ENCODE results near the gene RSRC2. TPM values are rescaled to one million over a fixed set of nuclear protein-coding genes. Genes with fewer than 3 reads are reported as not detected.
"Not testable (repeated sequence)": the region's sequence is repeated elsewhere in the genome, so short reads cannot be mapped to it uniquely, and the experiment has no call there.

RSRC2 gene
- polyA plus RNA-seq, 1 donor from 2014 or later: 194 TPM

DNA sequence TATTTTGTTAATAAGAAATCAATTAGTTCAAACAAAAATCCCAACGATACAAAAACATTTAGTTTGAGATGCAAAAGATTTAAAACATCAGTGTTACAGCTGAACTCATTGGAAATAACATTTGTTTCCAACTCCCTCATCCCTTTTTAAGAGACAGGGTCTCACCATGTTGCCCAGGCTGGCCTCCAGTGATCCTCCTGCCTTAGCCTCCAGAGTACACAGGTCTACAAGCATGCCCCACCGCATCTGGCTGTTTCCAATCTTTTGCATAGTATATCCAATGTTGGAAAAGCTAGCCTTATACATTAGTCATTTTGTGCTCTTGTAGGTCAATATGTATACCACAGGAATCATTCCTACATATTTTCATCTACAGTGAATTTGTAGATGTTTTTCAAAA lies 11.5 kb downstream of the RSRC2 start:
- no peak overlapping the region for H3K27ac ChIP-seq (ENCODE audit: low read length)
- no peak overlapping the region for H2AFZ ChIP-seq (ENCODE audit: low read depth, low read length)
- TF ChIP-seq, protein P1, sequence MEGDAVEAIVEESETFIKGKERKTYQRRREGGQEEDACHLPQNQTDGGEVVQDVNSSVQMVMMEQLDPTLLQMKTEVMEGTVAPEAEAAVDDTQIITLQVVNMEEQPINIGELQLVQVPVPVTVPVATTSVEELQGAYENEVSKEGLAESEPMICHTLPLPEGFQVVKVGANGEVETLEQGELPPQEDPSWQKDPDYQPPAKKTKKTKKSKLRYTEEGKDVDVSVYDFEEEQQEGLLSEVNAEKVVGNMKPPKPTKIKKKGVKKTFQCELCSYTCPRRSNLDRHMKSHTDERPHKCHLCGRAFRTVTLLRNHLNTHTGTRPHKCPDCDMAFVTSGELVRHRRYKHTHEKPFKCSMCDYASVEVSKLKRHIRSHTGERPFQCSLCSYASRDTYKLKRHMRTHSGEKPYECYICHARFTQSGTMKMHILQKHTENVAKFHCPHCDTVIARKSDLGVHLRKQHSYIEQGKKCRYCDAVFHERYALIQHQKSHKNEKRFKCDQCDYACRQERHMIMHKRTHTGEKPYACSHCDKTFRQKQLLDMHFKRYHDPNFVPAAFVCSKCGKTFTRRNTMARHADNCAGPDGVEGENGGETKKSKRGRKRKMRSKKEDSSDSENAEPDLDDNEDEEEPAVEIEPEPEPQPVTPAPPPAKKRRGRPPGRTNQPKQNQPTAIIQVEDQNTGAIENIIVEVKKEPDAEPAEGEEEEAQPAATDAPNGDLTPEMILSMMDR (IDR thresholded peaks at IDR 0.05; ENCODE audit: poor library complexity, severe bottlenecking): no peak
- TF ChIP-seq POLR2AphosphoS5 (IDR thresholded peaks at IDR 0.05): no peak
- no peak for TF ChIP-seq SMC3 (conservative IDR thresholded peaks at IDR 0.05; ENCODE audit: poor library complexity)
- no peak for TF ChIP-seq EZH2 (IDR thresholded peaks at IDR 0.05; ENCODE audit: borderline replicate concordance, insufficient read depth, low read length, poor library complexity, severe bottlenecking)
- TF ChIP-seq RAD21 (conservative IDR thresholded peaks at IDR 0.05): no peak
- TF ChIP-seq, protein P2, sequence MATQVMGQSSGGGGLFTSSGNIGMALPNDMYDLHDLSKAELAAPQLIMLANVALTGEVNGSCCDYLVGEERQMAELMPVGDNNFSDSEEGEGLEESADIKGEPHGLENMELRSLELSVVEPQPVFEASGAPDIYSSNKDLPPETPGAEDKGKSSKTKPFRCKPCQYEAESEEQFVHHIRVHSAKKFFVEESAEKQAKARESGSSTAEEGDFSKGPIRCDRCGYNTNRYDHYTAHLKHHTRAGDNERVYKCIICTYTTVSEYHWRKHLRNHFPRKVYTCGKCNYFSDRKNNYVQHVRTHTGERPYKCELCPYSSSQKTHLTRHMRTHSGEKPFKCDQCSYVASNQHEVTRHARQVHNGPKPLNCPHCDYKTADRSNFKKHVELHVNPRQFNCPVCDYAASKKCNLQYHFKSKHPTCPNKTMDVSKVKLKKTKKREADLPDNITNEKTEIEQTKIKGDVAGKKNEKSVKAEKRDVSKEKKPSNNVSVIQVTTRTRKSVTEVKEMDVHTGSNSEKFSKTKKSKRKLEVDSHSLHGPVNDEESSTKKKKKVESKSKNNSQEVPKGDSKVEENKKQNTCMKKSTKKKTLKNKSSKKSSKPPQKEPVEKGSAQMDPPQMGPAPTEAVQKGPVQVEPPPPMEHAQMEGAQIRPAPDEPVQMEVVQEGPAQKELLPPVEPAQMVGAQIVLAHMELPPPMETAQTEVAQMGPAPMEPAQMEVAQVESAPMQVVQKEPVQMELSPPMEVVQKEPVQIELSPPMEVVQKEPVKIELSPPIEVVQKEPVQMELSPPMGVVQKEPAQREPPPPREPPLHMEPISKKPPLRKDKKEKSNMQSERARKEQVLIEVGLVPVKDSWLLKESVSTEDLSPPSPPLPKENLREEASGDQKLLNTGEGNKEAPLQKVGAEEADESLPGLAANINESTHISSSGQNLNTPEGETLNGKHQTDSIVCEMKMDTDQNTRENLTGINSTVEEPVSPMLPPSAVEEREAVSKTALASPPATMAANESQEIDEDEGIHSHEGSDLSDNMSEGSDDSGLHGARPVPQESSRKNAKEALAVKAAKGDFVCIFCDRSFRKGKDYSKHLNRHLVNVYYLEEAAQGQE (IDR thresholded peaks at IDR 0.05; ENCODE audit: borderline replicate concordance): no peak
- TF ChIP-seq MXI1 (conservative IDR thresholded peaks at IDR 0.05; ENCODE audit: poor library complexity, severe bottlenecking): no peak
- TF ChIP-seq TAF1 (IDR thresholded peaks at IDR 0.05; ENCODE audit: low read depth): no peak
- TF ChIP-seq EP300 (conservative IDR thresholded peaks at IDR 0.05; ENCODE audit: poor library complexity, severe bottlenecking): no peak
- H3K27me3 ChIP-seq (ENCODE audit: insufficient read depth, low read depth, low read length): no peaks in the 10 kb centered on the region
- peaks cover 11% of the 10 kb centered on the region for H3K36me3 ChIP-seq (ENCODE audit: insufficient read depth, low read length)
- peaks cover 18% of the 10 kb centered on the region for H3K79me2 ChIP-seq (replicated peaks; ENCODE audit: insufficient read depth, low read length)
- no peaks in the 10 kb centered on the region for H3K9me3 ChIP-seq (ENCODE audit: low read length)
- H3K9ac ChIP-seq (ENCODE audit: low read length): no peak overlapping the region
- H3K4me2 ChIP-seq (ENCODE audit: low read length): no peak overlapping the region
- H3K4me3 ChIP-seq (ENCODE audit: low read length): no peak overlapping the region
- no peaks in the 10 kb centered on the region for H3F3A ChIP-seq (ENCODE audit: insufficient read depth, low read length, poor library complexity, severe bottlenecking)
- peaks cover 3% of the 10 kb centered on the region for H4K20me1 ChIP-seq (ENCODE audit: insufficient read depth)
- no peaks in the 10 kb centered on the region for H3K9me2 ChIP-seq (ENCODE audit: insufficient read depth, low read length)

DNA sequence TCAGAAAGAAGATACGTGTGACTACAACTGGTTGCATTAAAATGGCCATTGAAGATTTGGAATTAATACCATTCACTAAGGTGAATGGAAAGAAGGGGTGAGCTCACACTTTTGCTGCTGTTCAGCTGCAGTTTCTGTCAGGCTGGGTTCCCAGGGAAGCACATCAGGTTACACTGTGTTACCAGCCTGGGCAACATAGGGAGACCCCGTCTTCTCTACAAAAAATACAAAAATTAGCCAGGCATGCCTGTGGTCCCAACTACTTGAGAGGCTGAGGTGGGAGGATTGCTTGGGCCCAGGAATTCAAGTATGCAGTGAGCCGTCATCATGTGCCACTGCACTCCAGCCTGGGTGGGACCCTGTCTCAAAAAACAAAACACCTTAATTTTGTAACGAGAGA lies 13.1 kb downstream of the RSRC2 start:
- Histone ChIP-seq H3K9me3 (ENCODE audit: low read length) (no peaks in the 10 kb centered on the region), H3K4me3 (ENCODE audit: low read length) (no peak overlapping the region), H3K27ac (ENCODE audit: low read length) (no peak overlapping the region), H3K9ac (ENCODE audit: low read length) (no peak overlapping the region), H3K9me2 (ENCODE audit: insufficient read depth, low read length) (no peaks in the 10 kb centered on the region), H3K36me3 (ENCODE audit: insufficient read depth, low read length) (peaks cover 7% of the 10 kb centered on the region), H2AFZ (ENCODE audit: low read depth, low read length) (no peak overlapping the region), H3K4me2 (ENCODE audit: low read length) (no peak overlapping the region), H3F3A (ENCODE audit: insufficient read depth, low read length, poor library complexity, severe bottlenecking) (no peaks in the 10 kb centered on the region), H3K79me2 (replicated peaks; ENCODE audit: insufficient read depth, low read length) (peaks cover 9% of the 10 kb centered on the region), H3K27me3 (ENCODE audit: insufficient read depth, low read depth, low read length) (no peaks in the 10 kb centered on the region), H4K20me1 (ENCODE audit: insufficient read depth) (peaks cover 3% of the 10 kb centered on the region)
- TF ChIP-seq MXI1 (conservative IDR thresholded peaks at IDR 0.05; ENCODE audit: poor library complexity, severe bottlenecking) (no peak), RAD21 (conservative IDR thresholded peaks at IDR 0.05) (no peak)
- TF ChIP-seq, protein P1 (IDR thresholded peaks at IDR 0.05; ENCODE audit: poor library complexity, severe bottlenecking): no peak

DNA sequence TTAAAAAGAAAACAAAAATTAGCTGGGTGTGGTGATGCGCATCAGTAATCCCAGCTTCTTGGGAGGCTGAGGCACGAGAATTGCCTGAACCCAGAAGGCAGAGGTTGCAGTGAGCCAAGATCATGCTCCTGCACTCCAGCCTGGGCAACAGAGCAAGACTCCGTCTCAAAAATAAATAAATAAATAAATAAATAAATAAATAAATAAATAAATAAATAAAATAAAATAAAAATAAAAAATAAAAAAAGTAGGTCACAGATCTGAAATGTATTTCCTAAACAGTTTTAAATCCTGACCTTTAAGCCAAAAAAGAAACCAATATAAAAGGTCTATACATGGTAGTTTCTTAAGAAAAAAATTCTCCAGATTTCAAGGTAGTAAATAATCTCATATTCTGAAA lies 13.7 kb downstream of the RSRC2 start:
- H3K9me3 ChIP-seq (ENCODE audit: low read length); H3K9me2 ChIP-seq (ENCODE audit: insufficient read depth, low read length); H3K4me2 ChIP-seq (ENCODE audit: low read length); H4K20me1 ChIP-seq (ENCODE audit: insufficient read depth); H3K4me3 ChIP-seq (ENCODE audit: low read length); H3K9ac ChIP-seq (ENCODE audit: low read length); H2AFZ ChIP-seq (ENCODE audit: low read depth, low read length); H3K79me2 ChIP-seq (replicated peaks; ENCODE audit: insufficient read depth, low read length); H3K27ac ChIP-seq (ENCODE audit: low read length); H3F3A ChIP-seq (ENCODE audit: insufficient read depth, low read length, poor library complexity, severe bottlenecking); H3K27me3 ChIP-seq (ENCODE audit: insufficient read depth, low read depth, low read length): not testable (repeated sequence)
- H3K36me3 ChIP-seq (ENCODE audit: insufficient read depth, low read length): peaks cover 12% of the 10 kb centered on the region
